ENCODE results near the gene OPRM1.
A peak's percentile ranks its signal among the peaks of the same experiment; 100 is the strongest.
"Not testable (repeated sequence)": the region's sequence is repeated elsewhere in the genome, so short reads cannot be mapped to it uniquely, and the experiment has no call there.

OPRM1 gene

DNA sequence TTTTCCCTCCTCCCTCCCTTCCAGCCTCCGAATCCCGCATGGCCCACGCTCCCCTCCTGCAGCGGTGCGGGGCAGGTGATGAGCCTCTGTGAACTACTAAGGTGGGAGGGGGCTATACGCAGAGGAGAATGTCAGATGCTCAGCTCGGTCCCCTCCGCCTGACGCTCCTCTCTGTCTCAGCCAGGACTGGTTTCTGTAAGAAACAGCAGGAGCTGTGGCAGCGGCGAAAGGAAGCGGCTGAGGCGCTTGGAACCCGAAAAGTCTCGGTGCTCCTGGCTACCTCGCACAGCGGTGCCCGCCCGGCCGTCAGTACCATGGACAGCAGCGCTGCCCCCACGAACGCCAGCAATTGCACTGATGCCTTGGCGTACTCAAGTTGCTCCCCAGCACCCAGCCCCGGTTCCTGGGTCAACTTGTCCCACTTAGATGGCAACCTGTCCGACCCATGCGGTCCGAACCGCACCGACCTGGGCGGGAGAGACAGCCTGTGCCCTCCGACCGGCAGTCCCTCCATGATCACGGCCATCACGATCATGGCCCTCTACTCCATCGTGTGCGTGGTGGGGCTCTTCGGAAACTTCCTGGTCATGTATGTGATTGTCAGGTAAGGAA is at the start of gene OPRM1:
Gene OPRM1 (plus strand): TSS at position 10 of the 612 bp plus-strand sequence. CDS start 305 bp downstream, at position 315.
- DNase-seq, result peak; percentile 91

DNA sequence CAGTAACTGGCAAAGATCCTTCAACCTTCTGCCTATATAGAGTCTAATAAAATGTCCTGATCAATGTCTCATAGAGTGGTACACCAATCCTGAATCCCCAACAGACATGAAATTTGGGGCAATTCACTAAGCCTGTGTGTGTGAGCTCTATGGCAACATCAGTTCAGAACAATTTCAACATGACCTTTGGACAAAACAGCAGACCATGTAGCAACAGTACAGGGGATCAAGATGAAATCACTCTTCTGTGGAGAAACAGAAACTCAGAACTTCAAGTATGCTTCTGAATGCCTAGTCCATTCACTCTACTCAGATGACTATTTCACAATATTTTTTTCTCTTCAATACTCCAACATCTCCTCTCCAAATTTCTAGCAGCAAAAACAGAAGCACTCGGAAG is 49.1 kb upstream of the OPRM1 start:
- DNase-seq, result no peak

DNA sequence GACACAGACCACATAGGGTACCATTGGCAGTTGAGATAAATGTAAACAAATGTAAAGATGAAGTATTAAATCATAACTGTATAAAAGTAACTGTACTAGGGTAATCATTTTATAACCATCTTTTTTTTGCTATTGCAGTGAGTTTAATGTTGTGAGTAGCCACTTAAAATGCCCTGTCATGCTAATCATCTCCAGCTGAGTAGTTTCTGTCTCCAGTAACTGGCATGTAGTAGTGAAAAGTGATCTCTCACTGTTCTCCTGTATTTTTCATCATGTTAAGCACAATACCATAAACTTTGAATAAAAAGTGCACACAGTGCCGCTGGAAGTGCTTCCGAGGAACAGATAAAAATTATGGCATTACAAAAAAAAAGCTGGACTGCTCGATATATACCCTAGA is 45.0 kb upstream of the OPRM1 start:
- DNase-seq, result no peak

DNA sequence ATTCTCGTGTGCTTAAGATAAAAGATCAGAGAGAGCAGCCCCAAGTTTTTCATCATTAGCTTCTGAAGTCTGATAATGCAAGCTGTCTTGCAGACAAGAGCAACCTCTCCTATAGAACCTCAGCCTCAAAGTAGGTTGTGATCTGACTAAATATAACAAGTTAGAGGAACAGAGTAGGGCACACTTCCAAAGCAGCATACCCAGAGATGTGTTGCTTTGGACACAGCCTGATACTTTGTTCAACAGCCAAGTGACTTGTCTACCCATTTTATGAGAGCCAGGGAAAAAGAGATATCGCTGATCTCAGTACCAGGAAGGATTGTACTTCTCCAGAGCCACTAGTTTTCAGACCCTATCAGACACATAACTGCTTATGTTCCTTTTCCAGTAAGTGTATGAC is 44.2 kb upstream of the OPRM1 start:
- no peak for DNase-seq

DNA sequence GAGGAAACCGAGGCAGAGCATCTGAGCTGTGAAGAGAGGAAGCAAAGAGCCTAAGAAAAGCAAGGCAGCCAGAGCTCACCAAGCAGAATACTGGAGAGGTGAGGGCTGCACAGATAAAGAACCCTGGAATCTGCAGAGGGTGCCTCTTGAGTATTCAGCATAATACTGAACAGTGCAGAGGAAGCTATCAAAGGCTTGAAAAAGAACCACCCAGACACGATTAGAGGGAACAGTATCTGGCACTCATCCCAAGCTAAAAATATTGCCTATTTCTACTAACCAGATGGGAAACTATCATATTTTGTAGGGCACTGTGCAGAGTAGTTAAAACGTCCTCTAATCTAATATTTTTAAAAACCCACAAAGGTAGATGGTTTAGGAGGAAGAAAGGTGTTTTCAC is 41.8 kb upstream of the OPRM1 start:
- no peak for DNase-seq

DNA sequence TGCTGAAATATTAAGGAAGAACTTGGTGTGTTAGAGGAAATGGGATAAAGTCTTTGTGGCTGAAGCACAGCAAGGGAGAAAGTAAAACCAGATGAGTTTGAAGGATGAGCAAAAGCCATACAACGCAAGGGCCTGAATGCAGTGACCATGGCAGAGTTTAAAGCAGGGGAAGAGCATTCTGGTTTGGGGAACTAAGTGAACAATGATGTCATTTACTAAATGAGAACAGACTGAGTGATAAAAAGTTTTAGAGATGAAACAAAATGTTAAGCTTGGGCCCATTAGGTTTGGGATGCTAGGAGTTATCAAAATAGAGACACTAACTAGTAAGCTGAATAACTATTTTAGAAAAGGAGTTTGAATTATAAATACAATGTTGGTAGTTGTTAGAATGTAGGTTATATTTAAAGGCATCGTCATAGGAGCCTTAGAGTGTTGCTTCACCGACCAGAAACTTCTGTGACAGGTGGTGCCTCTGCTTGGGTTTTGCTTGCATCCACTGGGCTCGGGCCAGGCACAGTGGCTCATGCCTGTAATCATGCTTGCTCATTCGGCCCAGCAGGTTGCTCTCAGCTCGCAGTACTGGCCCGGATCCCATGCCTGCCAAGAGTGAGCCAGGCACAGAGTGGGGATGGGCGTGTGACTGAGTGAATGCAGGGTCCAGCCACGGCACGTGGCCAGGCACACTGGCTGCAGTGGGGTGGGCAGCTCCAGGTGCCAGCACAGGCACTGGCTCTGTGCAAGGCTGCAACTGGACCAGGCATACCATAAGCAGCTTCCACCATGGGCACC is 37.4 kb upstream of the OPRM1 start:
- no peak for DNase-seq

DNA sequence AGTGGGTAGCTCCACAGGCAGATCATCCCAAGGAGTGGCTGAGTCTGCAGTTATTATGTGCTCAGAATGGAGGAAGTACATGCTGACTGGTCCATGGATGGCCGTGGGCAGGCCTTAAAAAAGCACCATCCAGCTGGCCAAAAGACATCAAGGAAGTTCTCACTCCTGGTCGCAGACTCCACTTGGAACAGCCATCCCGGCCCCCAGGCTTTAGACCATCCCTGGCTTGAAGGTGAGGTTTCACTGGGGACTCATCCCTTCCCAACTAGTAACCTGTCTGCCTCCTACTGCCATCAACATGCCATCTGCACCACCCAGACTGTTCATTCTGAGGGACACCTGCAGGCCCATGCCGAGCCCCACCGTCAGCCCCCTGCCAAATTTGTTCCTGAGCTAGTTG is 36.1 kb upstream of the OPRM1 start:
- DNase-seq, result no peak

DNA sequence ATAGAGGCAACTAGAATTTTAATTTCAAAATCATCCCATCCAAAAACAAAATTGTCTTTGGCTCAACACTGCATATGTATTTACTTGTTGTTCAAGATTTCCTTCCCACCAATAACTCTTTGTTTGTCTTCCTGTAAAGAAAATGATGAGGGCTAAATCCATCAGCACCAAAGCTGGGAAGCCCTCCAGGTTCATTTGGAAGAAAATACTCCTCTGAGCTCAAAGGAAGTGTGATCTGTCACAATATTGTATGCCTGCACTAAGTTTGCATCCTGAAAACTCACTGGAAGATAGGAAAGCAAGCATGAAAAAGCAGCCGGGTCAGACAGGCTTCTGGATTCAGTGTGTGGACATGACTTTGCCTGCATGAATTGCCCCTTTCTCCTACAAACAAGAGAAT is 28.7 kb upstream of the OPRM1 start:
- DNase-seq, result no peak

DNA sequence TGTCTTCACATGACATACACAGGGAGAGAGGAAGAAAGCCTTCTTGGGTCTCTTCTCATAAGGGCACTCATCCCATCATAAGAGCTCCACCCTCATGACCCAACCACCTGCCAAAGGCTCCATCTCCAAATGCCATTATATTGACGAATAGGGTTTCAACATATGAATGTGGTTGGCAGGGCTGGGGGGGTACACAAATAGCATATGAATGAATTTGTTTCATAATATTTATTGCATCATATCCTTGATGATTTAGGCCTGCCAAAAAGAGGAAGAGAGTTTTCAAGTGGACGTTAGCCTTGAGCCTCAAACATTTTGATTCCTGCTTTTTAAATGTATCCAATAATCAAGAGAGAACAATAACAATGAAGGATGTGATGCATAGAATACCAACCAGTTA is 26.2 kb upstream of the OPRM1 start:
- DNase-seq, result no peak

DNA sequence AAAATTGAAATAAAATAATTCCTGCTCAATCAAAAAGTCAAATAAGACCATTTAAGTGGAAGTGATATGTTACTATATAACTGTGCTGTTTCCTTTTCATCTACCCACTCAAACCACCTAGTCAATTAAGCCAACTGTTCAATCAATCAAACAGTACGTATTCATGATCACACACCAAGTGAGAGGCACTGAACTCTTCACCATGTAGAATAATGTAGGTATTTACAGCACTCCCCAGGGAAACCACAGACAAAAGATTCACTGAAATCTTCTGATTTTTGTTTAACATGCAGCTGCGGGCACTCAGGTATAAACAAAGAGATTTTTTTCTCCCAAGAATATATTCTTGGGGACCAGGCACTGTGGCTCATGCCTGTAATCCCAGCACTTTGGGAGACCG is 21.3 kb upstream of the OPRM1 start:
- no peak for DNase-seq

DNA sequence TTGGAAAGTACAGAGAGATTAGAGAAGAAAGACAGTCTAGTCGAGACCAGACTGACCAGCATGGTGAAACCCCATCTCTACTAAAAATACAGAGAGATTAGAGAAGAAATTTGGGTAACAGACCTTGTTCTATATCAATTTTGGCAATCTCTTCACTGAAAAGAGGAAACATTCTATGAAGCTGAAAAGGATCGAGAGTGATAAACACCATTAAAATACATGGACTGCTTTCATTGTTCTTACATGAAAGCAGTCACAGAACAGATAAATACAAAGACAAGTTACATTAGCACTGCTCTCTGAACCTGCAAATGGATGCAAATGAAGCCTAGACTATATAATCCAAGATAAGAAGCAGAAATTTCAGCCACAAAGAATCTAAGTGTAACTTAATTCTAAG is 8.4 kb upstream of the OPRM1 start:
- no peak for DNase-seq

DNA sequence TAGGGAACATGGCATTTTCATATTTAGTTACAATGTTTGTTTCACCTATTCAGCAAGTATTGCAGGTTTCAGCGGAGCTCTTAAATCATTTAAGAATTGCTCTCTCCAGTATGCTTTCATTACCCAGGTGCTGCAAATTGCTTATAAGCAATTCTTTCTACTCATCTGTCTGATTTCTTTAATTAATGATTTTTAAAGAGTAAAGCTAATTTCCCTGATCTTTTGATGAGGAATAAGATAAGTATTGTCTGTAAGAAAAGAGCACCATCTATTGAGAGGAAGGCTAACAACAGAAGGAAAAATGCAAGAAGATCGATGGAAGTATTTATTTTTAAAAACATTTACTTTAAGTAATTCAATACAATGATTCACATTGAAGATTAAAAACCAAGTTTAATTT is 2.0 kb downstream of the OPRM1 start:
- DNase-seq, result no peak

DNA sequence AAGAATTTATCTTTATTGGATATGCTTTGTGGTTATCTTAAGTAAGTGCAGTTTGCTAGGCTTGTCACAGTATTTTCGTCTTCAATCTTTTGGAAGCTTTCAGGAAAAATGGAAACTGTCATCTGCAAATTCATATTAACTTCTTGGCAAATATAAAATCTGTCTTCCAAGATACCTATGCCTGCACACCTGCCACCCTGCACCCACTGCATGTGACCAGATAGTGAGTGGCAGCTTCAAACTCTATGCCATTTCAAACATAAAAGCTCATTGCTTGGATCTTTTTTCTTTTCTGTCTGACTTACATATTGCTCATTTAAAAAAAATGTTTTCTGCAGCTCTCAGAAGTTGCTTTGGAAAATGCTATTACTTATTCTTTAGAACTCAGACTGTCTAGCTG is 14.1 kb downstream of the OPRM1 start:
- DNase-seq, result no peak

DNA sequence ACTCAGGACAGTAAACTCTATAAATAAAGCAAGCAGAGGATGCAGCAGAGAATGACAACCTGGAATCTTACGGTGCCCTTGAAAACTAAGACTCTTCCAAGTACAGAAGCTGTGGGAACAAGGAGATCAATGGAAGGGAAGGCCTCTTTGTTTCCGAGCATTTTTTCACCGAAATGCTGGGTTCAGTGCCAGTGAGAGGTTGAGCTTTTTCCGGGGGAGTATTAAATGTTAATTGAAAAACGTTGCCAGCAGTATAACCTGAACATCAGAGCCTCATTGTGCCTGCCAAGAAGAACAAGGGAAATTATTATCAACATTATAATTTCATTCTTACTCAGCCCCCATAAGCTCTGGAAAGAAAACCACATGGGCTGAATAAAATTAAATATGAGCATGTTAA is 17.5 kb downstream of the OPRM1 start:
- no peak for DNase-seq

DNA sequence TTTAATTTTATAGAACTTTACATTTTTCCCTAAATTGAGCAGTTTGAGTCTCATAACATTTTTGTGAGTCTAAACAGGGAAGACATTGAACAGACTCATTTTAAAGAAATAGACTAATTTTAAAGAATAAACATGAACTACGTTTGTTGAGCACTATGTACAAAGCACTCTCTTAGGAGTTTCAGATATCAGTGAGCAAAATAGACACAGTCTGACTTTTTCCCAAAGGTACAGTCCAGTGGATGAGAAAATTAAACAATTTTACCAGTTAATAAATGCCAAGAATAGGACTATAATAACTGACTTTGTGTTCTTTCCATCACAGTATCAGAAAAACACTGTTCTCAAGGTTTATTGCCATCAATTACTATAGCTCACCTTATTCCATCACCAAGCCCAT is 18.1 kb downstream of the OPRM1 start:
- no peak for DNase-seq

DNA sequence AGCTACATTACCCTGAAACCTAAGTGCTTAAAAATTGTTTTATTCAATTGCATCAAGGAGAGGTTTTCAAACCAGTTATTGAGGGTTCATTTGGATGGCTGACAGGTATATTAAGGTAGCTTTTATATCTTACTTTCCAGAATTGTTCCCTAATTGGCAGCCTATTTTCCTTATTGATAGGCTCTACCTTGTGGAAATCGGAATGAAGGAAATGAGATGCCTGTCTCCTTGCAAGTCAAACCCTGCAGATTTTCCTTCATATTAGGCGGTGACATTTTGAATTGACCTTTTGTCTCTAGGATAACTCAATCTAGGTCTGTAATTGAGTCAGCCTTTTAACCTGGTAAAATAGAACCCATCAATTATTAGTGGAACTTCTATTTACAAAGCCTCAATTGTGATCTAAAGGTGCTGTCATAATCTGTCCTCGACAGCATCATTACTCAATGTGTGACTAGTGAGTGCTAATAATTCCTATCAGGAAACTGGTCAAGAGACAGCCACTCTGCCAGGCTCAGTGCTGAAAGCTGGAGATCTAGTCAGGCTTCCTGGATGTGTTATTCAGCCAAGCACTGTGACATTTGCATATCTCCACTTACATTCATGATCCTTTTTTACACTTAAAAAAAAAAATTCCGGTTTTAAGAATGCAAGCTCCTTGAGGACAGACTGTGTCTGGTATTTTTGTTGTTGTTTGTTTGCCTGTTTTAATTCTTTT is 20.1 kb downstream of the OPRM1 start:
- no peak for DNase-seq

DNA sequence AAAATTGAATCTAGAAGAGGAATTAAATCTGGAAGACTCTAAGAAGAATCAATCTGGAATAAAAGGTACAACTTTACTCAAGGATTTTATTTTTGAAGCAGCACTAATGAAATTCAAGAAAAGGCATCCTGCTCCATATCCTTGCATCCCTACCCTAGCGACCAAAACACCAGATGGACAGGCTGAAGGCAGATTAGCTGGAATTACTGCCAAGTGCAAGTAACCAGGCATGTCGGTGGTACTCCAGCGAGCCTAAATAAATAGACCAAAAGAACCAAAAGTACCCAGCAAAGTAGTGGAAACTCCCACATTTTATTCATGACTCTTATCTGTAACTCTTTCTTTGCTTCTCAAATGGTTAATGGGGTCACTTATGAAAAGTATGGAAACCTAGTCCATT is 21.0 kb downstream of the OPRM1 start:
- no peak for DNase-seq

DNA sequence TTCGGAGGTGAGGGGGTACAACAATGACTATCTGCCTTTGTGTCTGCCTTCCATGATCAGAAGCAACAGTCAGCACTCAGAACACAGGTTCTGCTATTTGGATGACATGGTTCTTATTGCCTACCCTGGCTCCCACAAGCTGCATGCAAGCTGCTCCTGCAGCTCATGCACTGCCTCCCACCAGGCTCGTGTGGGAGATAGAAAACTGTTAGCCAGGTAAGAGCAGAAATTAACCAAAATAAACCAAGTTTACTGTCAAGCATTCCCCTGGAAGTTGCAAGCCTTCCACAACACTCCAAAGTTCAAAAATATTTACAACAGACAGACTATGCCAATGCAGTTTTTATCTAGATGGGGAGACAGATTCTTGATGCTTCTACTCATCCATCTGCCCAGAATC is 31.0 kb downstream of the OPRM1 start:
- no peak for DNase-seq

DNA sequence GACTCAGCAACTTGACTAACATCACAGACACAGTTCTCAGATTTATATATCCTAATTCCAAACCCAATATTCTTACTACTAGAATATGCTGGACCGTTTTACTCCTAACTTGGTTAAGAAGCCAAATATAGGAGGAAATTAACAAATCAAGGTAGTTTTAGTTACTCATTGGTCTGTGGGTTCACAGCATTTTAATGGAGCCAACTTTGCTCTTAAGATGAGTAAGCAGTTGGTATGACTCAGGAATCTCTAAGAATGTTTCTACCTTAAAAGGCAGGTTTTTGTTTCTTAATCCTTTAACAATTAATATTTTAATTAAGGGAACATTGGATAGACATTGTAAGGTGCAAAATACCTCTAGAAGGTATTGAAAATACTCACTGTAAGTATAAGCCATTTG is 31.6 kb downstream of the OPRM1 start:
- DNase-seq, result no peak

DNA sequence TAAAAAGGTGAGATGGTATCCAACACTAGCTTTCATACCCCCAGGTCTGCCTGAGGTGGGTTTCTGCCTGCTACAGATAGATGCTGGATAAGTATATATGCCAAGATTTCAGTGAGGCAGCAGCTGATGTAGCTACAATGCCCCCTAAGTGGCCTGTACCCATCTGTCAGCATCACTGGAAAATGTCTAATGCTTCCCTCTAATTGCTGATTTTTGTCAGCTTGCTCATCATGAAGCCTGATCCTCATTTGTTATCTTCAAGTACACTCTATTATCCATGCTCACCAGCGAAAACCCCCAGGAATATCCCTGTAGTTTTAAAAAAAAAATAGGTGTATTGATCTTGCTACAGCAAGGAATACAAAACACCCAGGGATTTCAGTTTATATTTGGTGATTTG is 32.2 kb downstream of the OPRM1 start:
- DNase-seq, result no peak

DNA sequence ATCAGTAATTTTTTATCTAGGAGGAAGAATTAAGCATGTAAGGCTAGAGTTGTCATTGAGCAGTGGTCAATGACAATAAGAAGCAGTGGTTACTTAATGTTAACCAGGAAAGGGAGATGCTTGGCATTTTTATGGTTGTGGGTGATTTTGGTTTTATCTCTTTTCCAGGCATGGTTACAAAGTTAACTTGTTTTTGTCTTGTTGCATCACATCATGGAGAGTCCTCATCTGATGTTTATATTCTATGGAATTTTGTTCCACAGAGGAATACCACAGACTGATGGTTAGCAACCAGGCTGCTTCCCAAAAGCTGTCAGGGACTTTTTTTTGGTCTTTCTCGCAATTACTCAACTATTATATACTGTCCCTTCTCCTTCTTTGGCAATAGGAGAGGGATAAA is 32.7 kb downstream of the OPRM1 start:
- DNase-seq, result no peak

DNA sequence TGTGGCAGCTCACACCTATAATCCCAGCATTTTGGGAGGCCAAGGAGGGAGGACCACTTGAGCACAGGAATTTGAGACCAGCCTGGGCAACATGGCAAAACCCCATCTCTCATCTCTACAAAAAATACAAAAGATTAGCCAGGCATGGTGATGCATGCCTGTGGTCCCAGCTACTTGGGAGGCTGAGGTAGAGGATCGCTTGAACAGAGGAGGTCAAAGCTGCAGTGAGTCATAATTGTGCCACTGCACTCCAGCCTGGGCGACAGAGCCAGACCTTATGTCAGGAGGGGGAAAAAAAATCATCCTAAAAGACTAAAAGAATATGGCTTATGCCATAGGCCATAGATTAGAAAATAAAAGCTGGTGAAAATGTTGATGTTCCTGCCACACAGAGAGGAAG is 39.6 kb downstream of the OPRM1 start:
- not testable (repeated sequence) for DNase-seq

DNA sequence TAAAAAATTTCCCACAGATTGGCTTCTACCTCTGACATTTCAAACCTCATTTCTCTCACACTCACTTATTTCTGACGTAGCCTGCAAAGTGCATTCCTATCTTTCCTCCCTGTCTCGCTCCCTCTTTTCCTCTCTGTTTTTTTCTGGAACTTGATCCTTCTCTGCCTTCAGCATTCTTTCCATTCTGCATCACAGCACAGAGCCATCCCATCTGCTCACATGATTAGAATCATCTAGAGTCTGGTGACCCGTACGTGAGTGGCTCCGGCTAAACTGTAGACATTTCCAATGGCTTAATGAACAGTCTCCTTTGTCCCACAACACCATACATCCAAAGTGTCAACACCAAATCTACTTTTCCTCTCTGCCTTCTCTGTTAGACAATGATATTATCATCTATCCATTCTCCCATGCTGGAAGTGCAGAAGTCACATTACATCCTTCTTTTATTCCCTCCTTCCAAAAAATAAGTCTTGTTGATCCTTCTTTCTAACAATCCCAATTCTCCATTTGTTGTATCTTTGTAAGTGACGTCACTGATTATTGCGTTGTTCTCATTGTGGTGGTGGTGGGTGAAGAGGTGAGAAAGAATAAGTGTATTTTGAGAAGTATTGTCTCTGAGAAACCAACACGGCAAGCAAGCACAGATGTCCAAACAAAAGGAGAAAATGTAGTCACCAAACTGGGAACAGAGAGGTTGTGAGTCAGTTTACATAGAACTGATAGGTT is 41.6 kb downstream of the OPRM1 start:
- peak; percentile 55 for DNase-seq

DNA sequence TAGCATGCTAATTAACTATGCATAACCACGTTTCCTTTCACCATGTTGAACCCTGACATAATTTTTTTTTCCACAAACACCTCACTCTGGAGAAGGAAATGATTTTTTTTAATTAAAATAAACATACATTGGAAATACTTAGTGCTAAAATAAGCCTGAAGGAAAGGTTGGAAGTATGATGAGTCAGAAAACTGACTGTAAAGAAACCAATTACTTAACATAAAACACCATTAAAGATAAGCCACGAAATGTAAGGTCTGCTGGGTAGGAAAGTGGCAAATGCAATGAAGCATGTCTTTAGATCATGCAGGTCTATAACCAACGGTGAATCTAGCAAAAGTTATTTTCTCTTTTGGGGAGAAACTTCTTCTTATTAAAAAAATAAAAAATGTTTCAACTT is 47.5 kb downstream of the OPRM1 start:
- no peak for DNase-seq

All from islet precursor cell (in vitro differentiated cells).